HCT116 (cell line): Measurements from ENCODE around the gene TRAPPC1. TPM values are rescaled to one million over a fixed set of nuclear protein-coding genes. Genes with fewer than 3 reads are reported as not detected.

ENCODE experiments used
- ATAC-seq: fragments of 200-7000 bp; cut with Tn5 transposase; 2 replicates; pipeline ENCODE4 v1.9.1; 2020; ENCODE audit warnings: mild to moderate bottlenecking, moderate library complexity
- BruUV-seq: library from RNA; stranded (reverse); fragments of 400-500 nt; replicated peaks from 2 replicates; lab custom pipeline; 2021; lab: Mats Ljungman, UMichigan
- CTCF ChIA-PET: fragments of 300-600 bp; sonication (Branson Sonifier 250); formaldehyde crosslinking; loops from one replicate; lab custom pipeline; 2021; ENCODE audit warnings: antibody characterized with exemption; lab: Charles Lee
- POLR2A ChIA-PET: fragments of 300-600, 350-600 bp; sonication (Branson Sonifier 250); formaldehyde crosslinking; loops from one replicate; lab custom pipeline; 2021; ENCODE audit warnings: antibody characterized with exemption; lab: Charles Lee
- RAD21 ChIA-PET, 2 experiments: fragments of 300-600 bp; sonication (Branson Sonifier 250); formaldehyde crosslinking; loops; one replicate each; lab custom pipeline; 2023; ENCODE audit warnings: low total read pairs in 2 of 2; ENCODE audit not compliant: uncharacterized antibody in 2 of 2, unreplicated experiment in 2 of 2, low non-redundant PET in 1 of 2; lab: Charles Lee
- DNase-seq: peaks from one replicate; pipeline ENCODE4 v3.0.0-alpha.2; 2010; ENCODE audit warnings: low read depth, low spot score
- H2AFZ ChIP-seq: fragments of 200-600 bp; shearing (Covaris generic), sonication (generic); 2 replicates; pipeline ENCODE4 v1.6.1; 2017; ENCODE audit warnings: low read depth, mixed run types, mixed read lengths, antibody characterized with exemption, low read length; ENCODE audit not compliant: poor library complexity, severe bottlenecking
- H3K27ac ChIP-seq: 2 replicates; pipeline ENCODE4 v1.5.1; 2012; ENCODE audit warnings: low read depth, low read length
- H3K27me3 ChIP-seq: fragments of 200-600 bp; sonication (generic); 2 replicates; pipeline ENCODE4 v1.6.1; 2016; ENCODE audit warnings: mixed run types, low read length, mixed read lengths; ENCODE audit not compliant: insufficient read depth
- H3K36me3 ChIP-seq, 2 experiments: fragments of 200-500 bp in 1 of 2; fragments of 200-600 bp in 1 of 2; sonication (Bioruptor generic) in 1 of 2; sonication (generic) in 1 of 2; 2 replicates each; pipeline versions ENCODE4 v1.5.1 to v1.6.1; 2014 to 2016; ENCODE audit warnings: low read length in 2 of 2, inconsistent platforms in 1 of 2, mixed read lengths in 1 of 2, mixed run types in 1 of 2; ENCODE audit not compliant: insufficient read depth in 2 of 2, control insufficient read depth in 1 of 2
- H3K4me1 ChIP-seq, 2 experiments: fragments of 200-600 bp in 1 of 2; sonication (generic) in 1 of 2; 2 replicates each; pipeline versions ENCODE4 v1.5.1 to v1.6.1; 2012 to 2017; ENCODE audit warnings: low read length in 2 of 2, inconsistent platforms in 1 of 2, mild to moderate bottlenecking in 1 of 2, mixed read lengths in 1 of 2, mixed run types in 1 of 2, moderate library complexity in 1 of 2; ENCODE audit not compliant: insufficient read depth in 2 of 2, control insufficient read depth in 1 of 2
- H3K4me2 ChIP-seq: fragments of 200-600 bp; sonication (generic); 2 replicates; pipeline ENCODE4 v1.6.1; 2017; ENCODE audit warnings: mixed run types, low read length, mixed read lengths
- H3K4me3 ChIP-seq, 2 experiments: fragments of 200-600 bp in 1 of 2; sonication (generic) in 1 of 2; replicated peaks in 1 of 2; 2 replicates each; pipeline ENCODE4 v1.5.1; 2011 to 2016; ENCODE audit warnings: low read length in 2 of 2, control low read depth in 1 of 2, low read depth in 1 of 2, mild to moderate bottlenecking in 1 of 2, mixed read lengths in 1 of 2, mixed run types in 1 of 2
- H3K79me2 ChIP-seq: fragments of 200-600 bp; sonication (generic); 2 replicates; pipeline ENCODE4 v1.6.1; 2017; ENCODE audit warnings: mild to moderate bottlenecking, mixed run types, low read length, moderate library complexity, mixed read lengths; ENCODE audit not compliant: insufficient read depth
- H3K9ac ChIP-seq: fragments of 200-600 bp; sonication (generic); 2 replicates; pipeline ENCODE4 v1.6.1; 2016; ENCODE audit warnings: low read length, mixed read lengths
- H3K9me2 ChIP-seq: fragments of 200-600 bp; sonication (generic), shearing (Covaris generic); 2 replicates; pipeline ENCODE4 v1.6.1; 2017; ENCODE audit warnings: mixed run types, mild to moderate bottlenecking, moderate library complexity; ENCODE audit not compliant: insufficient read depth
- H3K9me3 ChIP-seq, 2 experiments: fragments of 200-500 bp in 1 of 2; fragments of 200-600 bp in 1 of 2; sonication (Bioruptor generic) in 1 of 2; sonication (generic) in 1 of 2; 2 replicates each; pipeline ENCODE4 v1.6.1; 2014 to 2017; ENCODE audit warnings: low read length in 2 of 2, mixed read lengths in 2 of 2, inconsistent platforms in 1 of 2, low read depth in 1 of 2, mild to moderate bottlenecking in 1 of 2, mixed run types in 1 of 2, moderate library complexity in 1 of 2; ENCODE audit not compliant: control insufficient read depth in 1 of 2, insufficient read depth in 1 of 2
- H4K20me1 ChIP-seq: fragments of 200-600 bp; sonication (generic), shearing (Covaris generic); 2 replicates; pipeline ENCODE4 v1.6.1; 2017; ENCODE audit warnings: mixed run types, mild to moderate bottlenecking, moderate library complexity; ENCODE audit not compliant: insufficient read depth
- CBX3 ChIP-seq: IDR thresholded peaks from 2 replicates; pipeline ENCODE4 v1.6.1; 2012; ENCODE audit warnings: low read depth
- EGR1 ChIP-seq: IDR thresholded peaks from 2 replicates; pipeline ENCODE4 v1.6.1; 2012; ENCODE audit warnings: low read depth
- ELF1 ChIP-seq: IDR thresholded peaks from 2 replicates; pipeline ENCODE4 v1.6.1; 2012; ENCODE audit warnings: low read depth, borderline replicate concordance
- EZH2phosphoT487 ChIP-seq: fragments of 200-600 bp; IDR thresholded peaks from 2 replicates; pipeline ENCODE4 v1.6.1; 2018; ENCODE audit warnings: antibody characterized with exemption, borderline replicate concordance
- POLR2A ChIP-seq: IDR thresholded peaks from 2 replicates; pipeline ENCODE4 v1.7.0; 2011; ENCODE audit warnings: borderline replicate concordance; ENCODE audit not compliant: insufficient read depth, insufficient read length; ENCODE audit errors: extremely low read depth
- TCF7L2 ChIP-seq: IDR thresholded peaks from 2 replicates; pipeline ENCODE4 v1.7.0; 2011; ENCODE audit warnings: borderline replicate concordance, inconsistent platforms; ENCODE audit not compliant: insufficient read depth, insufficient read length; ENCODE audit errors: extremely low read depth
- YY1 ChIP-seq: IDR thresholded peaks from 2 replicates; pipeline ENCODE4 v1.6.1; 2011; ENCODE audit warnings: low read length, low read depth, moderate library complexity, mild to moderate bottlenecking; ENCODE audit not compliant: insufficient replicate concordance; ENCODE audit errors: extremely low read depth
- intact Hi-C: fragments of 100-400 bp; cut with micrococcal nuclease; formaldehyde crosslinking; loops from 2 replicates; pipeline ENCODE4 v1.10.0; 2022
- total RNA-seq: library from RNA; stranded (reverse); gene quantifications from one replicate; pipeline ENCODE4 v1.2.1, GENCODE V29; 2021; ENCODE audit not compliant: unreplicated experiment
- TF ChIP-seq, protein P1 (sequence below): IDR thresholded peaks from 2 replicates; pipeline ENCODE4 v1.6.1; 2011; ENCODE audit warnings: mild to moderate bottlenecking, low read length, moderate library complexity; ENCODE audit not compliant: insufficient replicate concordance; ENCODE audit errors: extremely low read depth
- TF ChIP-seq, protein P2 (sequence below): IDR thresholded peaks from 2 replicates; pipeline ENCODE4 v1.6.1; 2012

The TRAPPC1 gene
- total RNA-seq, 1 experiment from 2014 or later, result 123 TPM

DNA sequence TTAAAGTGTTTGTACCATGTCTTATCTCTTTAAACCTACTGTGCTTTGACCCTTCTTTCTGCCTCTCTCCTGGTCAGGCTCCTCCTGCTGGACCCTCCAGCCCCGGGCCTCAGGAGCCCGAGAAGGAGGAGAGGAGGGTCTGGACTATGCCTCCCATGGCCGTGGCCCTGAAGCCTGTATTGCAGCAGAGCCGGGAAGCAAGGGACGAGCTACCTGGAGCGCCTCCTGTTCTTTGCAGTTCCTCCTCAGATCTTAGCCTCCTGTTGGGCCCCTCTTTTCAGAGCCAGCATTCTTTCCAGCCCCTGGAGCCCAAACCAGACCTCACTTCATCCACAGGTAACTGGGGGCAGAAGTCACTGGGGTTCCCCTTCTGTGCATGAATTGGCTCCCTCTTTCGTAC is 13.9 kb upstream of the TRAPPC1 start:
- H4K20me1 ChIP-seq, result no peaks in the 10 kb centered on the region
- peaks cover 48 to 57% of the 10 kb centered on the region in 2 experiments for H3K36me3 ChIP-seq
- H3K4me3 ChIP-seq, result no peak overlapping the region
- ATAC-seq, result no peak
- DNase-seq, result no peak
- BruUV-seq, result no TSS peak
- ChIA-PET CTCF (no interaction called here), POLR2A (interaction anchor here (2.0 kb wide), 1 partner anchor 12 kb away, joined by 6 read pairs; no protein-coding TSS in a partner anchor), RAD21 (no interaction called here)
- H3K27me3 ChIP-seq, result no peaks in the 10 kb centered on the region
- no peak overlapping the region for H3K4me2 ChIP-seq
- TF ChIP-seq EGR1 (no peak), TCF7L2 (no peak), YY1 (no peak), POLR2A (no peak), EZH2phosphoT487 (no peak), ELF1 (no peak), CBX3 (no peak)
- TF ChIP-seq, protein P1, sequence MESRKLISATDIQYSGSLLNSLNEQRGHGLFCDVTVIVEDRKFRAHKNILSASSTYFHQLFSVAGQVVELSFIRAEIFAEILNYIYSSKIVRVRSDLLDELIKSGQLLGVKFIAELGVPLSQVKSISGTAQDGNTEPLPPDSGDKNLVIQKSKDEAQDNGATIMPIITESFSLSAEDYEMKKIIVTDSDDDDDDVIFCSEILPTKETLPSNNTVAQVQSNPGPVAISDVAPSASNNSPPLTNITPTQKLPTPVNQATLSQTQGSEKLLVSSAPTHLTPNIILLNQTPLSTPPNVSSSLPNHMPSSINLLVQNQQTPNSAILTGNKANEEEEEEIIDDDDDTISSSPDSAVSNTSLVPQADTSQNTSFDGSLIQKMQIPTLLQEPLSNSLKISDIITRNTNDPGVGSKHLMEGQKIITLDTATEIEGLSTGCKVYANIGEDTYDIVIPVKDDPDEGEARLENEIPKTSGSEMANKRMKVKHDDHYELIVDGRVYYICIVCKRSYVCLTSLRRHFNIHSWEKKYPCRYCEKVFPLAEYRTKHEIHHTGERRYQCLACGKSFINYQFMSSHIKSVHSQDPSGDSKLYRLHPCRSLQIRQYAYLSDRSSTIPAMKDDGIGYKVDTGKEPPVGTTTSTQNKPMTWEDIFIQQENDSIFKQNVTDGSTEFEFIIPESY, result no peak
- TF ChIP-seq, protein P2, sequence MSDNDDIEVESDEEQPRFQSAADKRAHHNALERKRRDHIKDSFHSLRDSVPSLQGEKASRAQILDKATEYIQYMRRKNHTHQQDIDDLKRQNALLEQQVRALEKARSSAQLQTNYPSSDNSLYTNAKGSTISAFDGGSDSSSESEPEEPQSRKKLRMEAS, result no peak
- H3K27ac ChIP-seq, result no peak overlapping the region
- no peaks in the 10 kb centered on the region for H3K4me1 ChIP-seq
- no peak overlapping the region for H2AFZ ChIP-seq
- no peak overlapping the region for H3K9ac ChIP-seq
- intact Hi-C loops, result no loop called here
- no peaks in the 10 kb centered on the region for H3K9me2 ChIP-seq
- no peaks in the 10 kb centered on the region for H3K79me2 ChIP-seq
- no peaks in the 10 kb centered on the region for H3K9me3 ChIP-seq
